ENCODE data around the gene ULK4.

The ULK4 gene

DNA sequence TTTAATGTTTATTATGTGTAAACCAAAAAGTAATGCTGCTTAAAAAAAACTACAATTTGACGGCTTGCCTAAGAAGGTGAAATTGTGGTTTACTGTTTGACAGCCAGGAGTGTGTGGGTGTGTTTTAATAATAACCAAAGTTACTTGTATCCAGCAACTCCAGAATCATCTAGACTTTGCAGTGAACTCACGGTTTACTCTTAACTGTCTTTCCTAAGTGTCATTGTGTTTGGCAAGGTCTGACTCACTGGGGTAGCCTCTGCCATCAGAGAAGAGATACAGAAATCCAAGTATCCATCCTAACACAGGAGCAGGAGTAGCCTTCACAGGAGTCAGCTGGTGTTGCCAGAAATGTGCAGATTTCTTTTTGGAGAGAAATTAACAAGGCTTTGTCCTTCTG lies 611.5 kb downstream of the ULK4 start:
- no peaks in the 10 kb centered on the region for H3K4me1 ChIP-seq (ENCODE audit: insufficient read depth, poor library complexity, severe bottlenecking)
- no peaks in the 10 kb centered on the region for H3K27me3 ChIP-seq (ENCODE audit: insufficient read depth, poor library complexity, severe bottlenecking)
- TF ChIP-seq, protein P1, sequence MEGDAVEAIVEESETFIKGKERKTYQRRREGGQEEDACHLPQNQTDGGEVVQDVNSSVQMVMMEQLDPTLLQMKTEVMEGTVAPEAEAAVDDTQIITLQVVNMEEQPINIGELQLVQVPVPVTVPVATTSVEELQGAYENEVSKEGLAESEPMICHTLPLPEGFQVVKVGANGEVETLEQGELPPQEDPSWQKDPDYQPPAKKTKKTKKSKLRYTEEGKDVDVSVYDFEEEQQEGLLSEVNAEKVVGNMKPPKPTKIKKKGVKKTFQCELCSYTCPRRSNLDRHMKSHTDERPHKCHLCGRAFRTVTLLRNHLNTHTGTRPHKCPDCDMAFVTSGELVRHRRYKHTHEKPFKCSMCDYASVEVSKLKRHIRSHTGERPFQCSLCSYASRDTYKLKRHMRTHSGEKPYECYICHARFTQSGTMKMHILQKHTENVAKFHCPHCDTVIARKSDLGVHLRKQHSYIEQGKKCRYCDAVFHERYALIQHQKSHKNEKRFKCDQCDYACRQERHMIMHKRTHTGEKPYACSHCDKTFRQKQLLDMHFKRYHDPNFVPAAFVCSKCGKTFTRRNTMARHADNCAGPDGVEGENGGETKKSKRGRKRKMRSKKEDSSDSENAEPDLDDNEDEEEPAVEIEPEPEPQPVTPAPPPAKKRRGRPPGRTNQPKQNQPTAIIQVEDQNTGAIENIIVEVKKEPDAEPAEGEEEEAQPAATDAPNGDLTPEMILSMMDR (IDR thresholded peaks at IDR 0.05; ENCODE audit: poor library complexity, severe bottlenecking): no peak
- H3K27ac ChIP-seq (ENCODE audit: poor library complexity, severe bottlenecking): no peak overlapping the region
- H3K36me3 ChIP-seq (ENCODE audit: low read depth): no peaks in the 10 kb centered on the region
- no peaks in the 10 kb centered on the region for H3K9me3 ChIP-seq (ENCODE audit: severe bottlenecking)
- ATAC-seq (ENCODE audit: low read depth) (no peak), DNase-seq (ENCODE audit: low spot score) (no peak)
- no peak overlapping the region for H3K4me3 ChIP-seq (ENCODE audit: severe bottlenecking)

DNA sequence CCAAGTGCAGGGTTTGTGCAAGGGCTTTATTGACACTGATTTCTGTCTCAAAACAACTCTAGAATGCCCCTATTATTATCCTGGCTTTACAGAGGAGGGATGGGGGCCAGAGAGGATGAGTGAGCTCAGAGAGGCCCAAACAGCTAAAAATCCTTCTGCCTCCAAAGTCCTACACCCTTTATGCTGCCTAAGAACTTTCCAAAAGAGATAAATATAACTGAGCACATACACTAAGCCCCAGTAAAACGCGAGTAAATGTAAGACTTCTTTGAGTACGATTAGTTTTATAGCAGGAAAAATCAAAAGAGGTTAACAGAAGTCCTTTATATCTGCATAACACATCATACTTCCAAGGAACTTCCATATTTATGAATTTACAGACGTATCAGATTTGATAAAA lies 613.5 kb downstream of the ULK4 start:
- Histone ChIP-seq H3K27ac (ENCODE audit: poor library complexity, severe bottlenecking) (no peak overlapping the region), H3K36me3 (ENCODE audit: low read depth) (no peaks in the 10 kb centered on the region), H3K27me3 (ENCODE audit: insufficient read depth, poor library complexity, severe bottlenecking) (no peaks in the 10 kb centered on the region), H3K4me3 (ENCODE audit: severe bottlenecking) (no peak overlapping the region), H3K9me3 (ENCODE audit: severe bottlenecking) (no peaks in the 10 kb centered on the region), H3K4me1 (ENCODE audit: insufficient read depth, poor library complexity, severe bottlenecking) (no peaks in the 10 kb centered on the region)
- ATAC-seq (ENCODE audit: low read depth) (no peak), DNase-seq (ENCODE audit: low spot score) (no peak)
- TF ChIP-seq, protein P1 (IDR thresholded peaks at IDR 0.05; ENCODE audit: poor library complexity, severe bottlenecking): no peak

DNA sequence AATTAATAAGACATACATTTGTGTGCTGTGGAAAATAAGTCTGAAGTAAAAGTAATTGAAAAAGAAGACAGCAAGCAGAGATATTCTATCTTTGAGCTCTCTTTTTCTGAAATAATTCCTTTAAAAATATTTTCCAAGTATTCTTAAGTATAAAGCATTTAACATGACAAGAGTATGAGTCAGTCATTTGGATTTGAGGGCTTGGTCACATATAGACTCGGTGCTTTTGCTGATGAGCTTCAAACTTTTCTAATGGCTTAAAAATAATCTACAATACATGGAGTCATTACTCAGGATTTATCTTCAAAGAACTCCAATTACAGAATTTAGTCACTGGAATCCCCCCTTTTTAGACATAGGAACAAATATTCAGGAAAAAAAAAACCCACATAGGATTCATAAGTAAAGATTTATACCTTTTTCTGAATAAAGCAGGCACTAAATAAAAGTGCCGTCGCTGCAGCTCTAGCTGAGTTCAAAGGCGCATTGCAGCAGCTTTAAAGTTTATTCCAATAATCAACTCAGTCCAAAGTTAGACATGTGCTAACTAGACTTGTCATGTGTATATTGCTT lies 615.1 kb downstream of the ULK4 start:
- H3K4me1 ChIP-seq (ENCODE audit: insufficient read depth, poor library complexity, severe bottlenecking): no peaks in the 10 kb centered on the region
- no peak overlapping the region for H3K4me3 ChIP-seq (ENCODE audit: severe bottlenecking)
- H3K27ac ChIP-seq (ENCODE audit: poor library complexity, severe bottlenecking): no peak overlapping the region
- ATAC-seq (ENCODE audit: low read depth): no peak
- DNase-seq (ENCODE audit: low spot score): no peak
- no peaks in the 10 kb centered on the region for H3K9me3 ChIP-seq (ENCODE audit: severe bottlenecking)
- TF ChIP-seq, protein P1 (IDR thresholded peaks at IDR 0.05; ENCODE audit: poor library complexity, severe bottlenecking): no peak
- H3K36me3 ChIP-seq (ENCODE audit: low read depth): no peaks in the 10 kb centered on the region
- no peaks in the 10 kb centered on the region for H3K27me3 ChIP-seq (ENCODE audit: insufficient read depth, poor library complexity, severe bottlenecking)

DNA sequence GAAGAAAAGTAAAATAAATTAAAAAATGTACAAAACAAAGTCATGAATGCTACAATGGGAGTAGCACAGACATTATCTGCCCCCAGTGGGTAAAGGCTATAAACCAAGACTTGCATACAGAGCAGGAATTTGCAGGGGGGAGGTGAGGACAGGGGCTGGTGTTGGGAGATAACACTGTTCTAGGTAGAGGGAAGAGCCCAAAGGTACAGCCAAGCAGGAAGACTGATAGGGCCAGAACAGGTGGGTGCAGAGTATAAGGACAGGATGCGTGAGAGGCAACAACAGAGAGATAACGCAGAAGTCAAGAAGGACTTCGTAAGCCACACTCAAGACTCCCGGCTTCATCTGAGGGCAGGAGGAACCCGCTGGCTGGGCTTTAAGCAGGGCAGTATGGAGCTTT lies 616.1 kb downstream of the ULK4 start:
- H3K27me3 ChIP-seq (ENCODE audit: insufficient read depth, poor library complexity, severe bottlenecking): no peaks in the 10 kb centered on the region
- H3K27ac ChIP-seq (ENCODE audit: poor library complexity, severe bottlenecking): no peak overlapping the region
- H3K36me3 ChIP-seq (ENCODE audit: low read depth): no peaks in the 10 kb centered on the region
- TF ChIP-seq, protein P1 (IDR thresholded peaks at IDR 0.05; ENCODE audit: poor library complexity, severe bottlenecking): no peak
- DNase-seq (ENCODE audit: low spot score): no peak
- H3K4me3 ChIP-seq (ENCODE audit: severe bottlenecking): no peak overlapping the region
- H3K9me3 ChIP-seq (ENCODE audit: severe bottlenecking): no peaks in the 10 kb centered on the region
- no peak for ATAC-seq (ENCODE audit: low read depth)
- no peaks in the 10 kb centered on the region for H3K4me1 ChIP-seq (ENCODE audit: insufficient read depth, poor library complexity, severe bottlenecking)

DNA sequence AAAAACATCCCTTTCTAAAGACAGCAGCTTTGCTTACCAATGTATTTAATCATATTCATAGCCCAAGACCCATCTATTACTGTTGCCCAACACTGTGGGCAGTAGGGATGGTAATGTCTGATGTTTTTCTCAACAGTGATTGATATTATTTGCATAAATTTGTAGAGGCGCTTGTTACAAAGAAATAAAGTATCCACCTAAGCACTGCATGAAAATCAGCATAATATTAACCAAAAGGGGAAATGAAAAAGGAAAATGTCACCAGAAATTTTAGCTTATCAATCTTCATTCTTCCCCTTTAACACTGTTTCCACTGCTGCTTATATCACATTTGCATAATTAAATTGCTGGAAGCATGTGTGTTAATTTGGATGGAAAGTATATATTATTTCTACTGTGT lies 622.1 kb downstream of the ULK4 start:
- ATAC-seq (ENCODE audit: low read depth) (no peak), DNase-seq (ENCODE audit: low spot score) (no peak)
- H3K4me3 ChIP-seq (ENCODE audit: severe bottlenecking): no peak overlapping the region
- no peak overlapping the region for H3K27ac ChIP-seq (ENCODE audit: poor library complexity, severe bottlenecking)
- H3K9me3 ChIP-seq (ENCODE audit: severe bottlenecking): no peaks in the 10 kb centered on the region
- TF ChIP-seq, protein P1 (IDR thresholded peaks at IDR 0.05; ENCODE audit: poor library complexity, severe bottlenecking): no peak
- no peaks in the 10 kb centered on the region for H3K4me1 ChIP-seq (ENCODE audit: insufficient read depth, poor library complexity, severe bottlenecking)
- H3K27me3 ChIP-seq (ENCODE audit: insufficient read depth, poor library complexity, severe bottlenecking): no peaks in the 10 kb centered on the region
- no peaks in the 10 kb centered on the region for H3K36me3 ChIP-seq (ENCODE audit: low read depth)
